Hematopoietic multipotent progenitor cell treated with erythropoietin and hydrocortisone succinate and interleukin-3 and kit ligand, for 15 days (in vitro differentiated cells): ENCODE data around the gene BEGAIN.

Source experiments
- DNase-seq: peaks from one replicate; pipeline ENCODE4 v3.0.0-alpha.2; 2015; ENCODE audit warnings: low spot score

BEGAIN gene

DNA sequence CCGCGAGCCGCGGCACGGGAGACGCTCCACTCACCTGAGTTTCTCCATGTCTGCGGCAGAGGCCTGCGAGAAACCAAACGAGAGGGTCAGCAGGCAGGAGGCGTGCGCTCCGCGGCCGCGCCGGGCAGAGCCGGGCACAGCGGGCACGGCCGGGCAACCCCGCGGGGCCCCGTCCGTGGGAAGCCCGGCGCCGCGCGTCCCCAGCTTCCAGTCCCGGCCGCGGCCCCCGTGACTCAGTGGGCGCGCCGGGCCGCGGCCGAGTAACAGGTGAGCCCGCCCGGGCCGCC is 19.4 kb downstream of the BEGAIN start:
- no peak for DNase-seq

GRCh38 chr14:100567009-100567876 is 20.0 kb downstream of the BEGAIN start:
- no peak for DNase-seq

DNA sequence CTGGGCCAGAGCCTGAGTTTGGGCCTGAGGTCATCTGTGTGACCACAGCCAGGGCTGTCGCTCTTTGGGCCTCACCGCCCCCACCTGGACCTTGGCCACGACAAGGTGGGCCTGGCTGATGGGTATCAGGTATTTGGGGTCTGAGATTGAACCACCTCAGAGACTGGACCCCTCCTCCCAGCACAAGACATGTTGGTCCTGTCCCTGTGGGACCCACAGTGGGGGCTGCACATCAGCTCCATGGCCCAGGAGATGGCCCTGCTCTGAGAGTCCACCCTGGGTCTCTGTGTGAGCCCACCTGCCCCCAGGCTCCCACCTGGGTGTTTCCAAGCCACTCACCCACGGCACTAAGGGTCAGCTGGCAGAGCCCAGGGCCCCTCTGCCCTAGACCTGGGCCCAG is 20.6 kb downstream of the BEGAIN start:
- DNase-seq, result no peak

DNA sequence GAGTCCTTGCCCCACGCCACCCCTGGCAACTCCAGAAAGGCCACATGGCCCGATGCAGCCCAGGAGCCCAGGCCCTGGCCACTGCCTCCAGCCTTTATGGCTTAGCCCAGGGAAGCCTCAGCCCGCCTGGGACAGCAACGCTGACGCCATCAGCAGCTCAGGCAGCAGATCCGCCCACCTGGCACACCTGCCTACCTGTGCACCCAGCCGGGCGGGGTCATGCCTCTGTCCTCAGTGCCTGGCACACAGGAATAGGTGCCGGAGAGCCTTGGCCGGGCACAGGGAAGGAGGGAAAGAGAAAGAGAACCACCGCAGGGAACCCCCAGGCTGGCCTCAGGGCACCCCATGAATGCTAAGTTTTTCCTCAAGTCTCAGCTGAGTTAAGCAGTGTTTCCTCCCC is 21.1 kb downstream of the BEGAIN start:
- DNase-seq, result no peak

DNA sequence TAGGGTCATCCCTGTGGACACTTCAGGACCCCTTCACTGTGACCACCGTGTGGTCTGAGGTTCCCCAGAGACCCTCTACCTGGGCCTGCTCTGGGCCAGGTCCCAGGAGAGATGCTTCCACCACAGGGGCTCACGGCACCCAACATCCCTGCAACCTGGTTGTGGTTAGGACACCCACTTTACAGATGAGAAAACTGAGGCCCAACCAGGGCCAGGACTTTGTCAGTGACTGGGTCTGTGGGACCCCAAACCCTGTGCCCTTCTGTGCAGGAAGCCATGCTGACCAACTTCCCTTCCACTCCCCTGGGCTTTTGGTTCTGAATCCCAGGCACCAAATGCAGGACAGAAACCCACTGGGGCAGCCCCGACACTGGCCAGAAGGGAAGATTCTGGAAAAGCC is 21.6 kb downstream of the BEGAIN start:
- no peak for DNase-seq

GRCh38 chr14:100564512-100564911 is 22.7 kb downstream of the BEGAIN start:
- no peak for DNase-seq

- no peak for DNase-seq
Observed at GRCh38 chr14:100562751-100563150, 24.5 kb downstream of the BEGAIN start.

- no peak for DNase-seq
Observed at GRCh38 chr14:100561005-100561404, 26.2 kb downstream of the BEGAIN start.

GRCh38 chr14:100560471-100560870 is 26.7 kb downstream of the BEGAIN start:
- no peak for DNase-seq

- no peak for DNase-seq
Observed at GRCh38 chr14:100559455-100559854, 27.8 kb downstream of the BEGAIN start.

- no peak for DNase-seq
Observed at GRCh38 chr14:100558966-100559365, 28.3 kb downstream of the BEGAIN start.

GRCh38 chr14:100558226-100558625 is 29.0 kb downstream of the BEGAIN start:
- no peak for DNase-seq

GRCh38 chr14:100557658-100558057 is 29.6 kb downstream of the BEGAIN start:
- no peak for DNase-seq

- DNase-seq, result no peak
Observed at GRCh38 chr14:100556936-100557505, 30.2 kb downstream of the BEGAIN start.

GRCh38 chr14:100556140-100556475 is 31.1 kb downstream of the BEGAIN start:
- DNase-seq, result no peak

GRCh38 chr14:100555436-100556139 is 31.6 kb downstream of the BEGAIN start:
- no peak for DNase-seq

- DNase-seq, result no peak
Observed at GRCh38 chr14:100554696-100555320, 32.4 kb downstream of the BEGAIN start.

DNA sequence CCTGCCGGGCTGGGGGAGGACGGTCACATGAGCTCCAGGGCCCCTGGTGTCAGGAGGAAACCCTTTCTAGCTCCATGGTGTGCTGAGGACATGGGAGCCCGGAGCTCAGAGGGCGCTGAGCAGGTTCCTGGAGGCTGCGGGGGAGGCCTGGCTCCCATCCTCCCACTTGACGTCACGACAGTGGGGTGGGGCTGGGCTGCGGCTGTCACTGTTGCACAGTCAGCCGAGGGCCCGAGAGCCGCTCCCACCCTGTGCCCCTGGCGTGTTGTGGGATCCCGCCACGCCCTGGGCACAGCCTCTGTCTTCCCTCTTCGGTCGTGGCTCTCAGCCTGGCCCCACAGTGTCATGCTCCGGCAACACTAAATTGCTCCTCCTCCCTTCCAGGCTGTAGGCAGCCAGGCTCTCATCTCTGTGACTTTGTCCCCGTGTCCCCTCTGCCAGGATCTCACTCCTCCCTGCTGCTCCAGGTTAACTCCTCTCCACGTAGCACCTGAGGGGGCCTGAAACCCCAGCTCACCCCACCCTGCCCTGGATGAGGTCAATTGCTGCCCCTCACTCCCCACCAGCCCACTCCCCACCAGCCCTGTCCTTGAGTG is 33.0 kb downstream of the BEGAIN start:
- DNase-seq, result no peak

DNA sequence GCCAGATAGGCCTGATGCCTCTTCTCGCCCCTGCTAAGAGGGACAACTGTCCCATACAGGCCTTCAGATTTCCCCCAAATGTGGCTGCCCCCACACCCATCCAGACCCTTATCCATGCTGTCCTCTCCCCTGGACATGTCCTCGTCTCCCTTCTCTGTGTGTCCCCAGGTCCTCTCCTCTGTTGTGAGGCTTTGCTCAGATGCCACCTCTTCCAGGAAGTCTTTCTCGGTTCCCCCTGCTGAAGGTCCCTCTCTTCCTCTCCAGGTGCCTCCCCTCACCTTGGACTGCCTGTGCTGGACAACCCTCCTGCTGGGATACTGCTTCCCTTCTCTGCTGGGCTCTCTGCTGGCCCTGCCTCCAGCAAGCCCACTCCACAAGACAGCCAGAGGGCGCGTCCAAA is 33.7 kb downstream of the BEGAIN start:
- DNase-seq, result no peak

GRCh38 chr14:100552524-100553125 is 34.6 kb downstream of the BEGAIN start:
- DNase-seq, result no peak

GRCh38 chr14:100551056-100551455 is 36.2 kb downstream of the BEGAIN start:
- DNase-seq, result no peak
